H1 (cell line): ENCODE measurements around the gene EPS8L1. TPM values are rescaled to one million over a fixed set of nuclear protein-coding genes. Genes with fewer than 3 reads are reported as not detected.

ENCODE experiments used
- CTCF ChIA-PET: fragments of 300-600 bp; sonication (Branson Sonifier 250); formaldehyde crosslinking; loops from one replicate; lab custom pipeline; 2021; ENCODE audit not compliant: partially characterized antibody; lab: Charles Lee
- POLR2A ChIA-PET: fragments of 300-600 bp; sonication (Branson Sonifier 250); formaldehyde crosslinking; loops from one replicate; lab custom pipeline; 2021; ENCODE audit warnings: inconsistent platforms; ENCODE audit not compliant: partially characterized antibody; lab: Charles Lee
- DNase-seq, 2 experiments: peaks; one replicate each; pipeline versions ENCODE4 v3.0.0 to v3.0.0-alpha.2; 2010 to 2022; ENCODE audit warnings: low spot score in 2 of 2, low read depth in 1 of 2, mixed read lengths in 1 of 2
- FAIRE-seq: peaks from 2 replicates; lab custom pipeline; 2011; peaks lifted over from hg19 to GRCh38; lab: Jason Lieb, UNC
- H2AFZ ChIP-seq: 2 replicates; pipeline ENCODE4 v1.8.1; 2012; ENCODE audit warnings: low read length, inconsistent platforms
- H2AK5ac ChIP-seq: 2 replicates; pipeline ENCODE4 v1.6.1; 2013; ENCODE audit warnings: low read depth, low read length
- H2BK120ac ChIP-seq: replicated peaks from 2 replicates; pipeline ENCODE3; 2013; ENCODE audit warnings: low read depth, low read length, inconsistent platforms
- H2BK12ac ChIP-seq: 2 replicates; pipeline ENCODE4 v1.6.1; 2013; ENCODE audit warnings: low read depth, low read length
- H2BK15ac ChIP-seq: 2 replicates; pipeline ENCODE4 v1.6.1; 2013; ENCODE audit warnings: low read length
- H2BK20ac ChIP-seq: 2 replicates; pipeline ENCODE4 v1.6.1; 2013; ENCODE audit warnings: low read length
- H2BK5ac ChIP-seq: 2 replicates; pipeline ENCODE4 v1.6.1; 2013; ENCODE audit warnings: low read depth, low read length
- H3K14ac ChIP-seq: 2 replicates; pipeline ENCODE4 v1.6.1; 2013; ENCODE audit warnings: inconsistent platforms; ENCODE audit not compliant: insufficient read length
- H3K18ac ChIP-seq: 2 replicates; pipeline ENCODE4 v1.6.1; 2013; ENCODE audit warnings: low read length; ENCODE audit errors: extremely low read depth
- H3K23ac ChIP-seq: 2 replicates; pipeline ENCODE4 v1.6.1; 2013; ENCODE audit warnings: inconsistent platforms; ENCODE audit not compliant: insufficient read length
- H3K23me2 ChIP-seq: 2 replicates; pipeline ENCODE4 v1.6.1; 2013; ENCODE audit warnings: low read depth, low read length
- H3K27ac ChIP-seq: 2 replicates; pipeline ENCODE4 v1.6.1; 2011; ENCODE audit warnings: low read depth, low read length, inconsistent platforms
- H3K27me3 ChIP-seq, 4 experiments: replicated peaks in 1 of 4; 1 replicate in 1 of 4; 2 replicates in 3 of 4; pipeline versions ENCODE4 v1.6.1 to v1.8.1; 2011 to 2013; ENCODE audit warnings: low read length in 3 of 4, mild to moderate bottlenecking in 3 of 4, inconsistent platforms in 2 of 4, mixed read lengths in 2 of 4, moderate library complexity in 1 of 4; ENCODE audit not compliant: control insufficient read depth in 3 of 4, insufficient read depth in 3 of 4; ENCODE audit errors: extremely low read depth in 1 of 4
- H3K36me3 ChIP-seq, 4 experiments: 2 replicates each; pipeline versions ENCODE4 v1.6.1 to v1.8.1; 2011 to 2013; ENCODE audit warnings: mild to moderate bottlenecking in 4 of 4, low read length in 3 of 4, moderate library complexity in 2 of 4, control low read depth in 1 of 4, inconsistent platforms in 1 of 4; ENCODE audit not compliant: insufficient read depth in 4 of 4, control insufficient read depth in 2 of 4
- H3K4ac ChIP-seq: replicated peaks from 2 replicates; pipeline ENCODE3; 2013; ENCODE audit warnings: low read length, low read depth, mixed read lengths, inconsistent platforms; ENCODE audit not compliant: insufficient read length
- H3K4me1 ChIP-seq, 4 experiments: replicated peaks in 1 of 4; 1 replicate in 1 of 4; 2 replicates in 3 of 4; pipeline versions ENCODE4 v1.6.1 to v1.8.1; 2011 to 2013; ENCODE audit warnings: low read length in 3 of 4, inconsistent platforms in 2 of 4, mixed read lengths in 1 of 4; ENCODE audit not compliant: insufficient read depth in 4 of 4, control insufficient read depth in 3 of 4
- H3K4me2 ChIP-seq, 2 experiments: 2 replicates each; pipeline versions ENCODE4 v1.6.1 to v1.8.1; 2011 to 2013; ENCODE audit warnings: low read depth in 2 of 2, low read length in 2 of 2, control low read depth in 1 of 2, inconsistent platforms in 1 of 2, mild to moderate bottlenecking in 1 of 2; ENCODE audit not compliant: insufficient read depth in 1 of 2
- H3K4me3 ChIP-seq, 4 experiments: fragments of 200-600, 300-600 bp in 1 of 4; sonication (generic), shearing (Covaris generic), sonication (Bioruptor Twin) in 1 of 4; 2 replicates each; pipeline versions ENCODE4 v1.5.1 to v1.8.1; 2011 to 2016; ENCODE audit warnings: low read length in 4 of 4, low read depth in 3 of 4, control low read depth in 2 of 4, inconsistent platforms in 2 of 4, mild to moderate bottlenecking in 2 of 4, mixed read lengths in 1 of 4, moderate library complexity in 1 of 4; ENCODE audit not compliant: insufficient read depth in 2 of 4; ENCODE audit errors: extremely low read depth in 1 of 4
- H3K56ac ChIP-seq: replicated peaks from 2 replicates; pipeline ENCODE3; 2013; ENCODE audit warnings: low read depth, mild to moderate bottlenecking, mixed read lengths, low read length, inconsistent platforms; ENCODE audit not compliant: insufficient read length
- H3K79me1 ChIP-seq: 2 replicates; pipeline ENCODE4 v1.6.1; 2013; ENCODE audit warnings: low read depth, low read length, control low read depth
- H3K79me2 ChIP-seq, 2 experiments: 2 replicates each; pipeline versions ENCODE4 v1.6.1 to v1.8.1; 2012 to 2013; ENCODE audit warnings: low read length in 2 of 2, mild to moderate bottlenecking in 2 of 2, inconsistent platforms in 1 of 2; ENCODE audit not compliant: insufficient read depth in 2 of 2, control insufficient read depth in 1 of 2
- H3K9ac ChIP-seq, 4 experiments: replicated peaks in 1 of 4; 1 replicate in 1 of 4; 2 replicates in 3 of 4; pipeline versions ENCODE4 v1.6.1 to v1.8.1; 2011 to 2013; ENCODE audit warnings: low read depth in 3 of 4, low read length in 3 of 4, control low read depth in 2 of 4, mild to moderate bottlenecking in 2 of 4, moderate library complexity in 2 of 4, inconsistent platforms in 1 of 4; ENCODE audit errors: extremely low read depth in 1 of 4
- H3K9me3 ChIP-seq, 2 experiments: 2 replicates each; pipeline versions ENCODE4 v1.6.1 to v1.8.1; 2012 to 2013; ENCODE audit warnings: mild to moderate bottlenecking in 2 of 2, moderate library complexity in 2 of 2, control low read depth in 1 of 2, inconsistent platforms in 1 of 2, low read depth in 1 of 2, low read length in 1 of 2, mixed read lengths in 1 of 2; ENCODE audit not compliant: insufficient read depth in 2 of 2
- H4K20me1 ChIP-seq, 2 experiments: replicated peaks in 1 of 2; 2 replicates each; pipeline versions ENCODE3 to v1.8.1; 2011 to 2013; ENCODE audit warnings: inconsistent platforms in 2 of 2, low read length in 2 of 2, mild to moderate bottlenecking in 1 of 2; ENCODE audit not compliant: insufficient read depth in 2 of 2, control insufficient read depth in 1 of 2
- H4K5ac ChIP-seq: 2 replicates; pipeline ENCODE4 v1.6.1; 2013; ENCODE audit warnings: low read length, low read depth, mixed read lengths, inconsistent platforms; ENCODE audit not compliant: insufficient read length
- H4K8ac ChIP-seq: 2 replicates; pipeline ENCODE4 v1.8.0; 2013; ENCODE audit warnings: mild to moderate bottlenecking, moderate library complexity, low read length, inconsistent platforms; ENCODE audit not compliant: insufficient read depth; ENCODE audit errors: extremely low read depth
- H4K91ac ChIP-seq: replicated peaks from 2 replicates; pipeline ENCODE3; 2013; ENCODE audit warnings: low read length, mixed read lengths, inconsistent platforms; ENCODE audit not compliant: insufficient read length
- ATF2 ChIP-seq: IDR thresholded peaks from 2 replicates; pipeline ENCODE4 v1.6.1; 2012; ENCODE audit warnings: low read length, inconsistent platforms
- ATF3 ChIP-seq: IDR thresholded peaks from 2 replicates; pipeline ENCODE4 v1.6.1; 2011; ENCODE audit warnings: low read depth, mild to moderate bottlenecking, low read length; ENCODE audit not compliant: insufficient read depth
- CBX5 ChIP-seq: fragments of 300-800, 300-1000 bp; sonication (generic); IDR thresholded peaks from 2 replicates; pipeline ENCODE4 v1.7.1; 2016; ENCODE audit warnings: antibody characterized with exemption, low read length, low read depth
- JUN ChIP-seq: IDR thresholded peaks from 2 replicates; pipeline ENCODE4 v1.6.1; 2011; ENCODE audit warnings: low read depth, mild to moderate bottlenecking, improper control_type of control experiment, low read length
- KDM1A ChIP-seq: fragments of 200-600, 300-600 bp; sonication (generic); IDR thresholded peaks from 2 replicates; pipeline ENCODE4 v1.7.1; 2016; ENCODE audit warnings: mild to moderate bottlenecking, low read length, borderline replicate concordance
- KDM5A ChIP-seq: fragments of 200-600 bp; IDR thresholded peaks from 2 replicates; pipeline ENCODE4 v1.7.1; 2012; ENCODE audit warnings: mild to moderate bottlenecking, low read length, inconsistent platforms, mixed read lengths
- POU5F1 ChIP-seq: IDR thresholded peaks from 2 replicates; pipeline ENCODE4 v1.6.1; 2011; ENCODE audit warnings: low read depth, mild to moderate bottlenecking, low read length, moderate library complexity
- RBBP5 ChIP-seq: IDR thresholded peaks from 2 replicates; pipeline ENCODE4 v1.7.1; 2012; ENCODE audit warnings: low read depth, mild to moderate bottlenecking, inconsistent platforms, low read length, moderate library complexity, borderline replicate concordance
- TCF12 ChIP-seq: IDR thresholded peaks from 2 replicates; pipeline ENCODE4 v1.6.1; 2011; ENCODE audit warnings: low read depth, mild to moderate bottlenecking, low read length
- TEAD4 ChIP-seq: IDR thresholded peaks from 2 replicates; pipeline ENCODE4 v1.6.1; 2012; ENCODE audit warnings: low read depth, low read length, inconsistent platforms, mixed read lengths
- WGBS, 2 experiments: shearing (Covaris generic) in 1 of 2; methylation state at CpG; one replicate each; pipeline versions ENCODE4 v1.1.6 to v1.1.7; 2013 to 2015; ENCODE audit warnings: low lambda C conversion rate in 2 of 2, mixed read lengths in 2 of 2, inconsistent platforms in 1 of 2, low coverage in 1 of 2, missing lambda C conversion rate in 1 of 2; ENCODE audit not compliant: insufficient replicate concordance in 2 of 2, insufficient coverage in 1 of 2, insufficient read length in 1 of 2; ENCODE audit errors: extremely low coverage in 1 of 2, missing lambda C conversion rate in 1 of 2; 5-methylcytosine and 5-hydroxymethylcytosine counted together
- polyA plus RNA-seq, 7 experiments: library from polyadenylated mRNA; depleted of rRNA in 3 of 7; stranded (reverse) in 5 of 7; unstranded in 2 of 7; fragments of >200 nt in 5 of 7; fragments of 200-250 nt in 2 of 7; gene quantifications; 1 replicate in 5 of 7; 2 replicates in 1 of 7; 4 replicates in 1 of 7; pipeline versions ENCODE4 v1.2.1 to v1.2.3, GENCODE V29; 2011 to 2013; ENCODE audit warnings: missing spikeins in 2 of 7, mixed read lengths in 2 of 7
- total RNA-seq: library from RNA; stranded (reverse); fragmentation: NEBNext Ultra II Directional; extraction: Animal tissue kit (Norgen Biotek cat#: 25700); gene quantifications from 2 replicates; pipeline ENCODE4 v1.2.1, GENCODE V29; 2021

EPS8L1 gene
- total and polyA plus RNA-seq, 2 of the 8 experiments (the other 6 are each of a cell fraction or from before 2014, with no cell fraction given), result 19.8 to 30.2 TPM

GRCh38 chr19:55136399-55137102 lies 60.9 kb downstream of the EPS8L1 start:
- Histone ChIP-seq H4K20me1 (no peaks in the 10 kb centered on the region), H3K36me3 (peaks cover 0 to 26% (median 4%) of the 10 kb centered on the region in 4 experiments; a peak in 4 of 8 replicates), H3K79me2 (no peaks in the 10 kb centered on the region), H3K79me1 (no peaks in the 10 kb centered on the region), H2AFZ (no peak overlapping the region), H3K4me3 (no peak overlapping the region), H4K91ac (no peak overlapping the region), H3K27ac (no peak overlapping the region), H4K8ac (no peak overlapping the region), H3K4me1 (no peaks in the 10 kb centered on the region; a peak in 1 of 7 replicates), H3K9me3 (no peaks in the 10 kb centered on the region), H3K23me2 (no peaks in the 10 kb centered on the region), H4K5ac (no peak overlapping the region), H2BK120ac (no peak overlapping the region), H3K18ac (no peak overlapping the region), H3K9ac (no peak overlapping the region), H2AK5ac (no peak overlapping the region), H2BK12ac (no peak overlapping the region), H2BK15ac (no peak overlapping the region), H3K56ac (no peak overlapping the region), H2BK20ac (no peak overlapping the region), H3K4me2 (no peak overlapping the region), H3K4ac (no peak overlapping the region), H3K14ac (no peak overlapping the region), H3K27me3 (no peaks in the 10 kb centered on the region), H2BK5ac (no peak overlapping the region), H3K23ac (no peak overlapping the region)
- ChIA-PET CTCF (interaction anchor here (0.7 to 2.1 kb wide), 19 partner anchors 7 to 658 kb away, joined by 3 to 16 read pairs (median 4); partner anchors contain the start of genes DNAAF3, PPP1R12C and TNNT1), POLR2A (interaction anchor here (1.0 to 1.7 kb wide), 5 partner anchors 10 to 55 kb away, joined by 3 to 9 read pairs (median 3); partner anchors contain the start of gene PPP1R12C)
- no peak for FAIRE-seq
- WGBS, 2 experiments, result 93% methylated on average over 17 of the region's 17 CpGs; no CpG with 5 or more reads in 1 of the 2 experiments
- no peak for DNase-seq
- no peak for TF ChIP-seq TCF12
- no peak for TF ChIP-seq JUN
- no peak for TF ChIP-seq TEAD4
- no peak for TF ChIP-seq RBBP5
- TF ChIP-seq KDM1A, result no peak
- no peak for TF ChIP-seq KDM5A
- no peak for TF ChIP-seq POU5F1
- TF ChIP-seq CBX5, result no peak
- TF ChIP-seq ATF2, result no peak
- no peak for TF ChIP-seq ATF3
